H9 (cell line): ENCODE data around the gene KBTBD8. TPM values are rescaled to one million over a fixed set of nuclear protein-coding genes. Genes with fewer than 3 reads are reported as not detected.

ENCODE experiments used
- DNase-seq: peaks from one replicate; pipeline ENCODE4 v3.0.0-alpha.2; 2017
- H2AFZ ChIP-seq: one replicate; pipeline ENCODE4 v1.6.1; 2013; ENCODE audit warnings: mild to moderate bottlenecking, low read length, control low read depth, moderate library complexity
- H2AK5ac ChIP-seq: 2 replicates; pipeline ENCODE4 v1.6.1; 2013; ENCODE audit warnings: low read length, control low read depth, mixed read lengths; ENCODE audit not compliant: insufficient read length
- H2BK120ac ChIP-seq: one replicate; pipeline ENCODE4 v1.6.1; 2013; ENCODE audit warnings: low read depth, mild to moderate bottlenecking, low read length, control low read depth, inconsistent platforms; ENCODE audit not compliant: poor library complexity, severe bottlenecking
- H2BK12ac ChIP-seq: 2 replicates; pipeline ENCODE4 v1.6.1; 2013; ENCODE audit warnings: low read length, control low read depth, mixed read lengths, low read depth; ENCODE audit not compliant: insufficient read length
- H2BK15ac ChIP-seq: 2 replicates; pipeline ENCODE4 v1.6.1; 2013; ENCODE audit warnings: low read depth, low read length, control low read depth
- H2BK20ac ChIP-seq: one replicate; pipeline ENCODE4 v1.6.1; 2013; ENCODE audit warnings: low read depth, mild to moderate bottlenecking, low read length, control low read depth, inconsistent platforms; ENCODE audit not compliant: poor library complexity, severe bottlenecking
- H2BK5ac ChIP-seq: 2 replicates; pipeline ENCODE4 v1.6.1; 2013; ENCODE audit warnings: low read length, control low read depth, mixed read lengths; ENCODE audit not compliant: insufficient read length
- H3K14ac ChIP-seq: 2 replicates; pipeline ENCODE4 v1.6.1; 2013; ENCODE audit warnings: low read length, control low read depth; ENCODE audit not compliant: insufficient read depth
- H3K18ac ChIP-seq: 2 replicates; pipeline ENCODE4 v1.6.1; 2013; ENCODE audit warnings: low read depth, mild to moderate bottlenecking, mixed read lengths, low read length, control low read depth; ENCODE audit not compliant: insufficient read length
- H3K23ac ChIP-seq: 2 replicates; pipeline ENCODE4 v1.6.1; 2013; ENCODE audit warnings: low read length, control low read depth, mixed read lengths, low read depth; ENCODE audit not compliant: insufficient read length
- H3K23me2 ChIP-seq: 2 replicates; pipeline ENCODE4 v1.6.1; 2013; ENCODE audit warnings: low read depth, mild to moderate bottlenecking, mixed read lengths, low read length, control low read depth; ENCODE audit not compliant: insufficient read length, poor library complexity, severe bottlenecking
- H3K27ac ChIP-seq: 2 replicates; pipeline ENCODE4 v1.5.1; 2013; ENCODE audit warnings: low read length, control low read depth, mixed read lengths, low read depth; ENCODE audit not compliant: insufficient read length
- H3K27me3 ChIP-seq: 2 replicates; pipeline ENCODE4 v1.6.1; 2013; ENCODE audit warnings: low read length, control low read depth, inconsistent platforms; ENCODE audit not compliant: insufficient read depth
- H3K4ac ChIP-seq: 2 replicates; pipeline ENCODE4 v1.6.1; 2013; ENCODE audit warnings: low read depth, mild to moderate bottlenecking, control low read depth, inconsistent platforms, low read length, moderate library complexity
- H3K4me1 ChIP-seq: 2 replicates; pipeline ENCODE4 v1.6.1; 2013; ENCODE audit warnings: low read length, control low read depth, inconsistent platforms; ENCODE audit not compliant: insufficient read depth
- H3K4me2 ChIP-seq: 2 replicates; pipeline ENCODE4 v1.6.1; 2013; ENCODE audit warnings: low read length, control low read depth, mixed read lengths; ENCODE audit not compliant: insufficient read length, insufficient read depth
- H3K56ac ChIP-seq: 2 replicates; pipeline ENCODE4 v1.6.1; 2013; ENCODE audit warnings: low read depth, mild to moderate bottlenecking, mixed read lengths, low read length, control low read depth; ENCODE audit not compliant: insufficient read length
- H3K79me1 ChIP-seq: 2 replicates; pipeline ENCODE4 v1.6.1; 2013; ENCODE audit warnings: low read depth, mild to moderate bottlenecking, moderate library complexity, low read length, control low read depth, inconsistent platforms; ENCODE audit not compliant: insufficient read depth, poor library complexity, severe bottlenecking
- H3K79me2 ChIP-seq: 2 replicates; pipeline ENCODE4 v1.6.1; 2013; ENCODE audit warnings: low read length, control low read depth, inconsistent platforms; ENCODE audit not compliant: insufficient read depth
- H3K9ac ChIP-seq: 2 replicates; pipeline ENCODE4 v1.6.1; 2013; ENCODE audit warnings: low read length, control low read depth, mixed read lengths; ENCODE audit not compliant: insufficient read length; ENCODE audit errors: extremely low read depth
- H3K9me3 ChIP-seq: one replicate; pipeline ENCODE4 v1.6.1; 2013; ENCODE audit warnings: low read depth, low read length, inconsistent platforms; ENCODE audit not compliant: control insufficient read depth
- H3T11ph ChIP-seq: one replicate; pipeline ENCODE4 v1.6.1; 2013; ENCODE audit warnings: mild to moderate bottlenecking, low read length, control low read depth, inconsistent platforms
- H4K20me1 ChIP-seq: one replicate; pipeline ENCODE4 v1.6.1; 2013; ENCODE audit not compliant: control insufficient read depth, insufficient read length, insufficient read depth
- H4K5ac ChIP-seq: 2 replicates; pipeline ENCODE4 v1.6.1; 2013; ENCODE audit warnings: low read depth, mild to moderate bottlenecking, mixed read lengths, low read length, control low read depth; ENCODE audit not compliant: insufficient read length
- H4K8ac ChIP-seq: replicated peaks from 2 replicates; pipeline ENCODE4 v1.6.1; 2013; ENCODE audit warnings: low read length, control low read depth, mixed read lengths, low read depth; ENCODE audit not compliant: insufficient read length
- H4K91ac ChIP-seq: 2 replicates; pipeline ENCODE4 v1.6.1; 2013; ENCODE audit warnings: low read depth, mild to moderate bottlenecking, moderate library complexity, mixed read lengths, low read length, control low read depth; ENCODE audit not compliant: insufficient read length
- H3K27ac Mint-ChIP-seq, 3 experiments: 2 replicates in 2 of 3; 3 replicates in 1 of 3; pipeline ENCODE4 v1.8.0; 2020 to 2021; ENCODE audit warnings: mixed read lengths in 3 of 3, mild to moderate bottlenecking in 1 of 3, moderate library complexity in 1 of 3
- H3K27me3 Mint-ChIP-seq: 2 replicates; pipeline ENCODE4 v1.8.0; 2021; ENCODE audit warnings: low read depth, mild to moderate bottlenecking, moderate library complexity, mixed read lengths
- H3K36me3 Mint-ChIP-seq, 3 experiments: 2 replicates in 2 of 3; 3 replicates in 1 of 3; pipeline ENCODE4 v1.8.0; 2020 to 2021; ENCODE audit warnings: low read depth in 3 of 3, mixed read lengths in 3 of 3; ENCODE audit not compliant: insufficient read depth in 1 of 3
- H3K4me1 Mint-ChIP-seq, 2 experiments: 2 replicates each; pipeline ENCODE4 v1.8.0; 2020; ENCODE audit warnings: mixed read lengths in 2 of 2
- H3K4me3 Mint-ChIP-seq, 2 experiments: 2 replicates in 1 of 2; 3 replicates in 1 of 2; pipeline ENCODE4 v1.8.0; 2020 to 2021; ENCODE audit warnings: mild to moderate bottlenecking in 2 of 2, mixed read lengths in 2 of 2, moderate library complexity in 1 of 2
- H3K9me3 Mint-ChIP-seq, 2 experiments: 2 replicates in 1 of 2; 3 replicates in 1 of 2; pipeline ENCODE4 v1.8.0; 2020; ENCODE audit warnings: mild to moderate bottlenecking in 2 of 2, mixed read lengths in 2 of 2, moderate library complexity in 1 of 2
- CTCF ChIP-seq: fragments of 200-600 bp; sonication (generic); conservative IDR thresholded peaks from 3 replicates; pipeline ENCODE4 v1.8.0; 2021; ENCODE audit warnings: antibody characterized with exemption, mild to moderate bottlenecking
- WGBS: extraction: QIAGEN DNeasy Blood & Tissue Kit; methylation state at CpG from one replicate; pipeline ENCODE4 v1.1.7; 2013; ENCODE audit warnings: missing lambda C conversion rate, low lambda C conversion rate, mixed read lengths; ENCODE audit not compliant: insufficient read length; ENCODE audit errors: extremely low coverage; 5-methylcytosine and 5-hydroxymethylcytosine counted together
- total RNA-seq: library from RNA; stranded (reverse); gene quantifications from 2 replicates; pipeline ENCODE4 v1.2.1, GENCODE V29; 2021

KBTBD8 gene
- total RNA-seq, 1 experiment from 2014 or later: 16.7 TPM

GRCh38 chr3:66985336-66985920 lies 12.7 kb upstream of the KBTBD8 start:
- Histone ChIP-seq H3K27ac (no peak overlapping the region), H3K4me1 (peaks cover 5% of the 10 kb centered on the region; the same call in 1 of the 2 replicates), H3K9ac (no peak overlapping the region), H3T11ph (no peak overlapping the region), H3K9me3 (no peaks in the 10 kb centered on the region), H2BK120ac (no peak overlapping the region), H2AK5ac (no peak overlapping the region), H2BK5ac (no peak overlapping the region), H2BK15ac (no peak overlapping the region), H3K4ac (no peak overlapping the region), H2BK12ac (no peak overlapping the region), H4K20me1 (no peaks in the 10 kb centered on the region), H3K4me2 (no peak overlapping the region), H4K5ac (no peak overlapping the region), H3K18ac (no peak overlapping the region), H3K79me2 (no peaks in the 10 kb centered on the region), H3K79me1 (no peaks in the 10 kb centered on the region), H3K56ac (no peak overlapping the region), H3K14ac (no peak overlapping the region), H3K27me3 (no peaks in the 10 kb centered on the region), H2BK20ac (no peak overlapping the region), H4K8ac (no peak overlapping the region), H2AFZ (no peak overlapping the region), H3K23ac (no peak overlapping the region), H4K91ac (no peak overlapping the region), H3K23me2 (no peaks in the 10 kb centered on the region)
- no peak overlapping the region for H3K4me3 Mint-ChIP-seq
- H3K27ac Mint-ChIP-seq: no peak overlapping the region
- no peak for DNase-seq
- no peaks in the 10 kb centered on the region; a peak in 3 of 7 replicates for H3K36me3 Mint-ChIP-seq
- H3K4me1 Mint-ChIP-seq: peaks cover 25 to 39% of the 10 kb centered on the region in 2 experiments
- TF ChIP-seq CTCF: no peak
- H3K27me3 Mint-ChIP-seq: no peaks in the 10 kb centered on the region
- no CpG with 5 or more reads among the region's 7 CpGs for WGBS
- peaks cover 0 to 2% of the 10 kb centered on the region in 2 experiments; a peak in 2 of 5 replicates for H3K9me3 Mint-ChIP-seq
